ENCODE measurements around the gene GPD1L. TPM values are rescaled to one million over a fixed set of nuclear protein-coding genes. Genes with fewer than 3 reads are reported as not detected.

Gene GPD1L
- total RNA-seq, 1 donor from 2014 or later = 11.2 TPM

- Histone ChIP-seq H3K27ac (ENCODE audit: low read depth, low read length) (no peak overlapping the region), H3K36me3 (ENCODE audit: insufficient read depth, low read length) (no peaks in the 10 kb centered on the region), H3K4me1 (ENCODE audit: insufficient read depth, low read length) (no peaks in the 10 kb centered on the region), H4K20me1 (ENCODE audit: insufficient read depth, low read length) (no peaks in the 10 kb centered on the region), H3K9ac (ENCODE audit: low read length) (no peak overlapping the region), H3K79me2 (ENCODE audit: insufficient read depth, low read length) (no peaks in the 10 kb centered on the region), H3K9me3 (ENCODE audit: insufficient read depth, low read depth, low read length) (no peaks in the 10 kb centered on the region), H3K4me3 (ENCODE audit: insufficient read depth, low read depth, low read length) (no peak overlapping the region), H2AFZ (ENCODE audit: low read depth, low read length) (no peak overlapping the region), H3K27me3 (ENCODE audit: insufficient read depth, low read length) (no peaks in the 10 kb centered on the region), H3K4me2 (ENCODE audit: low read length) (no peak overlapping the region)
- Mint-ChIP-seq H3K36me3 (ENCODE audit: low read depth, unreplicated experiment) (no peaks in the 10 kb centered on the region), H3K4me3 (ENCODE audit: unreplicated experiment) (no peak overlapping the region), H3K27ac (ENCODE audit: unreplicated experiment) (no peak overlapping the region), H3K9me3 (ENCODE audit: unreplicated experiment) (no peaks in the 10 kb centered on the region), H3K27me3 (ENCODE audit: low read depth, unreplicated experiment) (no peaks in the 10 kb centered on the region), H3K4me1 (ENCODE audit: low read depth, unreplicated experiment) (peaks cover 11% of the 10 kb centered on the region)
- TF ChIP-seq EZH2 (IDR thresholded peaks at IDR 0.05; ENCODE audit: insufficient read depth, low read length) = no peak
- TF ChIP-seq CTCF (IDR thresholded peaks at IDR 0.05; ENCODE audit: insufficient read depth, low read depth, low read length) = no peak
- DNase-seq (ENCODE audit: low read depth) (no peak), FAIRE-seq (no peak)
Observed at GRCh38 chr3:32121137-32121536, 14.7 kb downstream of the GPD1L start.

GRCh38 chr3:32123620-32124019 is 17.2 kb downstream of the GPD1L start:
- no peak overlapping the region for H2AFZ ChIP-seq (ENCODE audit: low read depth, low read length)
- H3K36me3 Mint-ChIP-seq (ENCODE audit: low read depth, unreplicated experiment) = no peaks in the 10 kb centered on the region
- no peaks in the 10 kb centered on the region for H3K4me1 Mint-ChIP-seq (ENCODE audit: low read depth, unreplicated experiment)
- no peaks in the 10 kb centered on the region for H4K20me1 ChIP-seq (ENCODE audit: insufficient read depth, low read length)
- no peaks in the 10 kb centered on the region for H3K9me3 Mint-ChIP-seq (ENCODE audit: unreplicated experiment)
- no peak overlapping the region for H3K4me3 Mint-ChIP-seq (ENCODE audit: unreplicated experiment)
- no peaks in the 10 kb centered on the region for H3K9me3 ChIP-seq (ENCODE audit: insufficient read depth, low read depth, low read length)
- H3K27ac ChIP-seq (ENCODE audit: low read depth, low read length) = no peak overlapping the region
- TF ChIP-seq CTCF (IDR thresholded peaks at IDR 0.05; ENCODE audit: insufficient read depth, low read depth, low read length) (no peak), EZH2 (IDR thresholded peaks at IDR 0.05; ENCODE audit: insufficient read depth, low read length) (no peak)
- H3K4me2 ChIP-seq (ENCODE audit: low read length) = no peak overlapping the region
- no peak overlapping the region for H3K4me3 ChIP-seq (ENCODE audit: insufficient read depth, low read depth, low read length)
- no peaks in the 10 kb centered on the region for H3K36me3 ChIP-seq (ENCODE audit: insufficient read depth, low read length)
- H3K9ac ChIP-seq (ENCODE audit: low read length) = no peak overlapping the region
- FAIRE-seq (no peak), DNase-seq (ENCODE audit: low read depth) (no peak)
- no peaks in the 10 kb centered on the region for H3K4me1 ChIP-seq (ENCODE audit: insufficient read depth, low read length)
- no peak overlapping the region for H3K27ac Mint-ChIP-seq (ENCODE audit: unreplicated experiment)
- H3K79me2 ChIP-seq (ENCODE audit: insufficient read depth, low read length) = no peaks in the 10 kb centered on the region
- no peaks in the 10 kb centered on the region for H3K27me3 Mint-ChIP-seq (ENCODE audit: low read depth, unreplicated experiment)
- H3K27me3 ChIP-seq (ENCODE audit: insufficient read depth, low read length) = no peaks in the 10 kb centered on the region

GRCh38 chr3:32125012-32125411 is 18.6 kb downstream of the GPD1L start:
- Histone ChIP-seq H3K9me3 (ENCODE audit: insufficient read depth, low read depth, low read length) (no peaks in the 10 kb centered on the region), H4K20me1 (ENCODE audit: insufficient read depth, low read length) (no peaks in the 10 kb centered on the region), H3K79me2 (ENCODE audit: insufficient read depth, low read length) (no peaks in the 10 kb centered on the region), H2AFZ (ENCODE audit: low read depth, low read length) (no peak overlapping the region), H3K9ac (ENCODE audit: low read length) (no peak overlapping the region), H3K27ac (ENCODE audit: low read depth, low read length) (no peak overlapping the region), H3K4me2 (ENCODE audit: low read length) (no peak overlapping the region), H3K36me3 (ENCODE audit: insufficient read depth, low read length) (no peaks in the 10 kb centered on the region), H3K4me1 (ENCODE audit: insufficient read depth, low read length) (no peaks in the 10 kb centered on the region), H3K27me3 (ENCODE audit: insufficient read depth, low read length) (no peaks in the 10 kb centered on the region), H3K4me3 (ENCODE audit: insufficient read depth, low read depth, low read length) (no peak overlapping the region)
- Mint-ChIP-seq H3K27ac (ENCODE audit: unreplicated experiment) (no peak overlapping the region), H3K36me3 (ENCODE audit: low read depth, unreplicated experiment) (no peaks in the 10 kb centered on the region), H3K4me3 (ENCODE audit: unreplicated experiment) (no peak overlapping the region), H3K9me3 (ENCODE audit: unreplicated experiment) (no peaks in the 10 kb centered on the region), H3K4me1 (ENCODE audit: low read depth, unreplicated experiment) (peaks cover 5% of the 10 kb centered on the region), H3K27me3 (ENCODE audit: low read depth, unreplicated experiment) (no peaks in the 10 kb centered on the region)
- no peak for DNase-seq (ENCODE audit: low read depth)
- no peak for FAIRE-seq
- no peak for TF ChIP-seq CTCF (IDR thresholded peaks at IDR 0.05; ENCODE audit: insufficient read depth, low read depth, low read length)
- no peak for TF ChIP-seq EZH2 (IDR thresholded peaks at IDR 0.05; ENCODE audit: insufficient read depth, low read length)

Measured in astrocyte (in vitro differentiated cells and primary cell).